HG03558 (cell line): ENCODE measurements around the gene ZNF780A.
"Not testable (repeated sequence)": the region's sequence is repeated elsewhere in the genome, so short reads cannot be mapped to it uniquely, and the experiment has no call there.

ENCODE experiments used
- ATAC-seq: cut with Tn5 transposase; IDR thresholded peaks from one replicate; pipeline ENCODE4 v1.9.1; 2021; ENCODE audit warnings: moderate number of reproducible peaks; ENCODE audit not compliant: unreplicated experiment; ENCODE audit errors: extremely low read depth

Gene ZNF780A

DNA sequence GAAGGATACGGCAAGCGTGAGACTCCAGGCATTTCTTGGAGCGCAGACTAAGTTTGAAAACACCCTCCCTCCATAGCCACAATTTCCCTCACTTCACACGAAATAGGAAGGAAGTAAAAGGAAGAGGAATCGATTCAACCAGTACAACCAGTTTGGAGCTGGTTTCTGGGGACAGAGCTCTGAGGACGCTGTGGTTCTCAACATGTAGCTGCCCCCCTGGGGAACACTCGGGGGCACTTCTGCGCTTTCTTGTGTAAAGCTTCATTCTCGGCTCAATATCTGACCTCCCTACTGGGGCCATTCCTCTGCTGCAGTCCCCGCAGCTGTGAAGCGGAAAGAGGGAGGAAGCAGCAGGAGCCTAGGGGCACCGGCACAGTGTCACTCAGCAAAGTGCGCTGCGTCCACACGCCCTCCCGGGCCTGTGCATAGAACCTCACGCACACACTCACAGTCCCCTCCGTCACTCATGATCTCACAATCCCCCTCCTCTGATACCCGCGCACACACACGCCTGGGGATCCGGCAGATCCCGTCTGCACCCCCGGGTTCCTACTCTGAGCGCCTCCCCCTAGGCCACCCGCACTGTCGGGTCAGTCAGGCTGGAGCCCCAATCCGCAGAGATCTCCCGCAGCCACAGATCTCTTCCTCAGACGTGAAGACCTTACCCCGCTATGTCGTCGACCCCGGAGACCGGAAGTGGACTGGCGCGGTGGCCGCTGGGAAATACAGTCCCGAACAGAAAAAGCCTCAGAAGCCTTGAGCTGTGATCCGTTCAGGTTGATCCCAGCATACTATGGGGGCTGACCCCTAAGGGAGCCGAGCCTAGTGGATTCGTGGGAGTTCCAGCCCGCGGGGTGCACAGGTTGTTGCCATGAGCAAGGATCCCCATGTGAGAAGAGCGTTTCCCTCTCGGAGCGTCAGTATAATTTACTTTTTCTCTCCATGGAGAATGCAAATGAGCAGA, at the start of gene ZNF780A:
Gene ZNF780A (minus strand): TSS at position 703 of the 964 bp plus-strand sequence. CDS start 6,190 bp downstream, outside the sequence.
- no peak for ATAC-seq

DNA sequence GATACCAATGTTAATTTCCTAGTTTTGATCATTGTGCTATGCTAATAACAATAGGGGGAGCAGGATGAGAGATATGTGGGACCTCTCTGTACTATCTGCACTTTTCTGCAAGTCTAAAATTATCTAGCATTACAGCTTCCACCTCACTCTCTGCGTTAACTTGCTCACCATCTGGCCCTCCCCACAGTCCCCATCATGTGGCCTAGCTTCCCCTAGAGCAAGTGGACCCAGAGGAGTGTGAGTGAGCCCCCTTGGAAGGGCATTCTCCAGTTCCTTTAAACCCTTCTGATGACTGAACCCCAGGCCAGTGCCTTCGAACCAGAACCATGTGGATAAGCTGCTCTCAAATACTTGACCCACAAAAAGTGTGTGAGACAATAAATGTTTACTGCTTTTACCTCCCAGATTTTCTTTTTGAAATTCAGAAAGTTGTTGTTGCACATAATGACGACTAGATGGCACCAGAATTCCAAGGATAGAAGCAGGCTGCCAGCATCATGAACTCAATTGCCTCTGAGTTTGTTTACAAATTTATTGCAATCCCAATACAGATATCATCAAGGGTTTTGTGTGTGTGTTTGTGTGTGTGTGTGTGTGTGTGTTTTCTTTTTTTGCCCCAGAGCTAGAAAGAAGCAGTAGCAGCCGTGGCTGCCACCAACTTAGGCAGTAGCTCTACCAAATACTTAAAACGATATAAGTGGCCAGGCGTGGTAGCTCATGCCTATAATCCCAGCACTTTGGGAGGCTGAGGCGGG, 49.0 kb upstream of the ZNF780A start:
- ATAC-seq = no peak

- no peak for ATAC-seq
Measured at GRCh38 chr19:40136818-40137217, 46.1 kb upstream of the ZNF780A start.

- ATAC-seq = no peak
Measured at GRCh38 chr19:40134866-40135265, 44.1 kb upstream of the ZNF780A start.

- no peak for ATAC-seq
Measured at GRCh38 chr19:40133491-40133890, 42.7 kb upstream of the ZNF780A start.

DNA sequence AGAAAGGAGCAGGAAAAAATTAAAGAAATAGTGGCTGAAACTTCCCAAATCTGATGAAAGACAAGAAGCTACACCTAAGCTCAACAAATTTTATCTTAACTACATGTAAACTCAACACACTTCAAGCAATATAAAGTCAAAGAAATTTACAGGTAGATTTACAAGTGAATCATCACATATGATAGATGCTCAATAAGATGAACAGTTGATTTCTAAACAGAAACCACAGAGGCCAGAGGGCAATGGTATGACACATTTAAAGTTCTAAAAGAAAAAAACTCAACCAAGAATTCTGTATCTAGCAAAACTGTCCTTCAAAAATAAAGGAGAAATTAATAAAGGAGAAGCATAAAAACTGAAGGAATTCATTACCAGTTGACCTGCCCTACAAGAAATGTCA, 39.3 kb upstream of the ZNF780A start:
- no peak for ATAC-seq

- ATAC-seq = no peak
Measured at GRCh38 chr19:40129425-40129824, 38.7 kb upstream of the ZNF780A start.

DNA sequence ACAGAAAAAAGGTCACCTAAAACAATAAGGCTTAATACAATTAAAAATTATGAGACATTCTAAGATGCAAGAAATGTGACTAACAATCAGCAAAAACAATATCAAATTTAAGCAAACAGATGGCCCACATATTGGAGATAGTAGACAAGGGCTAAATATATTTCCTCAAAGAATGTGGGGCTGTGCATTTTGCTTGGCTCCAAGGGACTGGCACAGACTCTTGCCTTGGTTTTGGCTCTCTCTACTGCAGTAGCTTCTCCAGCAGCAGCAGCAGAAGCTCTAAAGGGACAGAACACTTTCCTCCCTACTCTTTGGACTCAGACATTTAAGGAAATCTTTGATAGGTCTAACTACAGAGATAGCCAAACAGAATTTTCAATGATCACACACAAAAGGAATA, 38.2 kb upstream of the ZNF780A start:
- ATAC-seq = no peak

DNA sequence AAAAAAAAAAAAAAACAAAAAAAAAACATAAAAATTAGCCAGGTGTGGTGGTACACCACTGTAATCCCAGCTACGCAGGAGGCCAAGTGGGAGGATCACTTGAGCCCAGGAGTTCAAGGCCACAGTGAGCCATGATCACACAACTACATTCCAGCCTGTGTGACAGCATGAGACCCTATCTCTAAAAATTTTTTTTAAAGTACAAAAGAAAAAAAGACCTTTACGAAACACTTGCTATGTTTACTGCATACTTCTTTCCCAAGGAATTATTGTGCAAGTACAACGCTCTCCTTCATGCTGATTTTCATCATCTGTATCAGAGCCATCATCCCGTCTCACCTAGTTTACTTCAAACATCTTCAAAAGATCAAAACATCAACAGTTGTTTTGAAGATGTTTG, 28.6 kb upstream of the ZNF780A start:
- ATAC-seq = no peak

DNA sequence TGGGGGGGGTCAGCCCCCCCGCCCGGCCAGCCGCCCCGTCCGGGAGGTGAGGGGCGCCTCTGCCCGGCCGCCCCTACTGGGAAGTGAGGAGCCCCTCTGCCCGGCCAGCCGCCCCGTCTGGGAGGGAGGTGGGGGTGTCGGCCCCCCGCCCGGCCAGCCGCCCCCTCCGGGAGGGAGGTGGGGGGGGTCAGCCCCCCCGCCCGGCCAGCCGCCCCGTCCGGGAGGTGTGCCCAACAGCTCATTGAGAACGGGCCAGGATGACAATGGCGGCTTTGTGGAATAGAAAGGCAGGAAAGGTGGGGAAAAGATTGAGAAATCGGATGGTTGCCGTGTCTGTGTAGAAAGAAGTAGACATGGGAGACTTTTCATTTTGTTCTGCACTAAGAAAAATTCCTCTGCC, 27.9 kb upstream of the ZNF780A start:
- ATAC-seq = not testable (repeated sequence)

DNA sequence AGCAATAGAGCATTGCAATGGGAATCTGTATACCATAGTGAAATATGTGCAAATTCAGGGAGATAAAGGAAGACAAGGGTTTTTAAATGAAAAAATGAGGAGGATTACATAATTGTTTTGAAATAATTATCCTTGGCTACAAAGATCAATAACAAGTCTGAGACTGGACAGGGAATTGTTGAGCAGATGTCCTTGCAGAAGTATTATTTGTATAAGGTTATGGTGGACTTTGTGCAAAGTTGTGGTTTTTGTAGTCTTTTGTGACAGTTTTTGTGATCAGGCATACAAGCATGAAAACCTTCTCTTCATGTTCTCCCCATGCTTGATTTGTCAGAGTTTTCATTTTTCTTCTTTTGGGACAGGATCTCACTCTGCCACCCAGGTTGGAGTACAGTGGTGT, 25.3 kb upstream of the ZNF780A start:
- no peak for ATAC-seq

GRCh38 chr19:40114119-40114518, 23.4 kb upstream of the ZNF780A start:
- ATAC-seq = not testable (repeated sequence)

GRCh38 chr19:40112271-40112670, 21.5 kb upstream of the ZNF780A start:
- ATAC-seq = not testable (repeated sequence)

GRCh38 chr19:40110570-40110969, 19.8 kb upstream of the ZNF780A start:
- no peak for ATAC-seq

- no peak for ATAC-seq
Measured at GRCh38 chr19:40104754-40105153, 14.0 kb upstream of the ZNF780A start.

DNA sequence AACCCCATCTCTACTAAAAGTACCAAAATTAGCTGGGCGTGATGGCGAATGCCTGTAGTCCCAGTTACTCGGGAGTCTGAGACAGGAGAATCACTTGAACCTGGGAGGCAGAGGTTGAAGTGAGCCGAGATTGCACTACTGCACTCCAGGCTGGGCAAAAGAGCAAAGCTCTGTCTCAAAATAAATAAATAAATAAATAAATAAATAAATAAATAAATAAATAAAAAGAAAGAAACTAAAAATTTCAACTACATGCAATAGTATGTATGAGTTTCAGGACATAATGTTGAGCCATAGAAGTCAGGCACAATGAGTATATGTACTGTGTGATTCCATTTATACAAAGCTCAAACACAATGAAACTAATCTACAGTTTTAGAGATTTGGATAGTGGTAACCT, 12.9 kb upstream of the ZNF780A start:
- ATAC-seq = no peak

GRCh38 chr19:40101813-40102212, 11.1 kb upstream of the ZNF780A start:
- no peak for ATAC-seq

GRCh38 chr19:40093416-40093815, 2.7 kb upstream of the ZNF780A start:
- no peak for ATAC-seq

DNA sequence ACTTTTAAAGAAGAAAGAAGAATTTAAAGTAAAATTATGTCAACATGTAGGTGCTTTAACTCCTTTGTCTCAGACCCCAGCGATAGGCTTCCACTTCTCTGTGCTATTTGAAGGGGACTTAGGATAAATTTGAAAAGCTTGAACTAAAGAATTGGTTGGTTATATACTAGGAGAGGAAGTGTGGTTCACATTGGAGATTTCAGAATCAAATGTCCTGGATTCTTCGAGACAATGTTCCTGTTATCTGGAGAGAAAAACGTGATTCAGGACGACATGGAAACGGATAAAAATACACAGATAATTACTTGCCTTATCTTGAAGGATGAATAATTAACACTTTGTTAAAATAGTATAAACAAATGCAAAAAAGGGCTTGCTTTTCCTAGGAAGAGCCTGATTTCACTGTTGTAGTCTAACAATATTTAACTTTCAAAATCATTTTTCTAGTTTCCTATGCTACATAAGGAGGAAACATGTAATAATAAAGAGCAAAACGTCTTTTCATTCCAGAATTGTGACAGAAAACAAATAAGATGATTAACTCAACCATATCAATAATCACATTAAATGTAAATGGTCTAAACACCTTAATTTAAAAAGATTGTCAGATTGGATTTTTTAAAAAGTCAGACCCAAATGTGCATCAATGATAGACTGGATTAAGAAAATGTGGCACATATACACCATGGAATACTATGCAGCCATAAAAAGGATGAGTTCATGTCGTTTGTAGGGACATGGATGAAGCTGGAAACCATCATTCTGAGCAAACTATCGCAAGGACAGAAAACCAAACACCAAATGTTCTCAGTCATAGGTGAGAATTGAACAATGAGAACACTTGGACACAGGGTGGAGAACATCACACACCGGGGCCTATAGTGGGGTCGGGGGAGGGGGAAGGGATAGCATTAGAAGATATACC, 724 bp upstream of the ZNF780A start:
- ATAC-seq = no peak

DNA sequence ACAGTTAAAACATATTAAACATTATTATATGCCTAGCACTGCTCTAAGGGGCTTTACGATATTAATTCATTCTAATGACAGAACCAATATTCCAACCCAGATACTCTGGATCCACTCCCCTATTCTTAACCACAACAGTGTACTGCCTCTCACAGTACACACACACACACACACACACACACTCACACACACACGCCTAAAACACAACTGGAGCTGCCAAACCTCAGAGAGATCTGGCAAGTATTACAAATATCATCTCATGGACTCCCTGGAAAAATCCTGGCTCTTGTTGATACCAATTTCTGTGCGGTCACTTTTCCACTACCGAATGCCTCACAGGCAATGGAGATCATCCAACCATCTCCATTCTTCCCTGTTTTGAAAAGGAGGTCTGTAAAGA, 1.3 kb downstream of the ZNF780A start:
- ATAC-seq = no peak
